Mesangial cell (primary cell): Measurements from ENCODE around the gene VPS13D. TPM values are rescaled to one million over a fixed set of nuclear protein-coding genes. Genes with fewer than 3 reads are reported as not detected.

Source experiments
- total RNA-seq: library from RNA; depleted of rRNA; stranded (reverse); fragments of >200 nt; gene quantifications from 2 replicates; pipeline ENCODE4 v1.2.3, GENCODE V29; 2015

Gene VPS13D, protein sequence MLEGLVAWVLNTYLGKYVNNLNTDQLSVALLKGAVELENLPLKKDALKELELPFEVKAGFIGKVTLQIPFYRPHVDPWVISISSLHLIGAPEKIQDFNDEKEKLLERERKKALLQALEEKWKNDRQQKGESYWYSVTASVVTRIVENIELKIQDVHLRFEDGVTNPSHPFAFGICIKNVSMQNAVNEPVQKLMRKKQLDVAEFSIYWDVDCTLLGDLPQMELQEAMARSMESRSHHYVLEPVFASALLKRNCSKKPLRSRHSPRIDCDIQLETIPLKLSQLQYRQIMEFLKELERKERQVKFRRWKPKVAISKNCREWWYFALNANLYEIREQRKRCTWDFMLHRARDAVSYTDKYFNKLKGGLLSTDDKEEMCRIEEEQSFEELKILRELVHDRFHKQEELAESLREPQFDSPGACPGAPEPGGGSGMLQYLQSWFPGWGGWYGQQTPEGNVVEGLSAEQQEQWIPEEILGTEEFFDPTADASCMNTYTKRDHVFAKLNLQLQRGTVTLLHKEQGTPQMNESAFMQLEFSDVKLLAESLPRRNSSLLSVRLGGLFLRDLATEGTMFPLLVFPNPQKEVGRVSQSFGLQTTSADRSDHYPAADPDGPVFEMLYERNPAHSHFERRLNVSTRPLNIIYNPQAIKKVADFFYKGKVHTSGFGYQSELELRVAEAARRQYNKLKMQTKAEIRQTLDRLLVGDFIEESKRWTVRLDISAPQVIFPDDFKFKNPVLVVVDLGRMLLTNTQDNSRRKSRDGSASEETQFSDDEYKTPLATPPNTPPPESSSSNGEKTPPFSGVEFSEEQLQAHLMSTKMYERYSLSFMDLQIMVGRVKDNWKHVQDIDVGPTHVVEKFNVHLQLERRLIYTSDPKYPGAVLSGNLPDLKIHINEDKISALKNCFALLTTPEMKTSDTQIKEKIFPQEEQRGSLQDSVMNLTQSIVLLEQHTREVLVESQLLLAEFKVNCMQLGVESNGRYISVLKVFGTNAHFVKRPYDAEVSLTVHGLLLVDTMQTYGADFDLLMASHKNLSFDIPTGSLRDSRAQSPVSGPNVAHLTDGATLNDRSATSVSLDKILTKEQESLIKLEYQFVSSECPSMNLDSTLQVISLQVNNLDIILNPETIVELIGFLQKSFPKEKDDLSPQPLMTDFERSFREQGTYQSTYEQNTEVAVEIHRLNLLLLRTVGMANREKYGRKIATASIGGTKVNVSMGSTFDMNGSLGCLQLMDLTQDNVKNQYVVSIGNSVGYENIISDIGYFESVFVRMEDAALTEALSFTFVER (N-terminal part only)
- 16.9 and 33.8 TPM in 2 replicates for total RNA-seq

DNA sequence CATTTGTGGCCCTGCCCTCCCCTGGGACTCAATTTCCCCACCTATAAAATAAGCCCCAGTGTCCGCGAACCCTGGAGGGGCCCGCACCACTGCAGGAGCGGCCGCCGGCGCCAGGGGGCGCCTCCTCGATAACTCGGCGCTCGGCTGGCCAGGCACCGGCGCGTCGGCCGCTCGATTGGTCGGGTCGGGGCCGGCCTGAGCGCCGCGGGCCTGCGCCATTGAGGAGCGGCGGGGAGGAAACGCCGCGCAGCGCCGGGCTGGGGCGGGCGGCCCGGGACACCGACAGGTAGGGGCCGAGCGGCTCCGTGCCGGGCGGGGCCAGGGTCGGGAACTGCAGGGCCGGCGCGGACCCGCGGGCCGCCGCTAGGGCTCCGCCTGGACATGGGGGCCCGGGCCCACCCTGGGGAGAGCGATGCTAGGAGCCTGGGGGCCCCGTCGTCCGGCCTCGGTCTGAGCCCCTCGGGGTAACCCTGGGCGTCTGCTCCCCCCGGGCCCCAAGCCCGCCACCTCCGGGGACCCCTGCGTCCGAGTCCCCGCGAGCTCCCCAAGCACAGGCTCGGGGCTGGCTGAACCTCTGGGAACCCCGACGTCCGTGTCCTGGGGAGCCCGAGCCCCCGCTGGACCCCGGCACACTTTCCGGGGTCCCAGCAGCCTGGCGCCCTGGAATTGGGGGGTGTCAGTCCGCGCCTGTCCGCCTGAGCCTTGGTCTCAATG lies at the start of gene VPS13D:
Gene VPS13D (plus strand): TSS at position 196 of the 714 bp plus-strand sequence. CDS start 4,237 bp downstream, outside the sequence.

Other genes with a start within 250 kb of the VPS13D start
- 46.0 and 54.8 TPM in 2 replicates for gene MFN2, start 249.6 kb upstream of the VPS13D start, total RNA-seq
- 17.2 and 50.2 TPM in 2 replicates for gene MIIP, start 210.5 kb upstream of the VPS13D start, total RNA-seq
- gene TNFRSF8, start 166.7 kb upstream of the VPS13D start, total RNA-seq = 0.13 and 0.16 TPM in 2 replicates
- gene TNFRSF1B, start 63.0 kb upstream of the VPS13D start, total RNA-seq = 0.16 and 2.3 TPM in 2 replicates